Spleen (tissue), 7 donors: ENCODE measurements around the gene FBH1.

Source experiments
- POLR2A ChIP-seq, 3 donors: fragments of 450-650 bp; IDR thresholded peaks; one replicate each; pipeline ENCODE4 v1.5.1; 2017; ENCODE audit warnings: antibody characterized with exemption in 3 of 3, mild to moderate bottlenecking in 1 of 3
- TF ChIP-seq, protein P1 (sequence below), 11 experiments: fragments of 200-600 bp in 7 of 11; fragments of 450-650 bp in 4 of 11; sonication (generic) in 4 of 11; IDR thresholded peaks in 8 of 11; conservative IDR thresholded peaks in 3 of 11; 1 replicate in 7 of 11; 2 replicates in 4 of 11; pipeline versions ENCODE4 v1.4.0 to v1.8.0; 2016 to 2021; ENCODE audit warnings: antibody characterized with exemption in 11 of 11, inconsistent platforms in 4 of 11, mild to moderate bottlenecking in 1 of 11
- donor health status: DM: no; HTN: no; CAD: no; lungs with moderate emphysema.
- donor health status: DM: no; HTN: no; CAD: no.
- donor health status: DM: no; HTN: no; CAD: no.

DNA sequence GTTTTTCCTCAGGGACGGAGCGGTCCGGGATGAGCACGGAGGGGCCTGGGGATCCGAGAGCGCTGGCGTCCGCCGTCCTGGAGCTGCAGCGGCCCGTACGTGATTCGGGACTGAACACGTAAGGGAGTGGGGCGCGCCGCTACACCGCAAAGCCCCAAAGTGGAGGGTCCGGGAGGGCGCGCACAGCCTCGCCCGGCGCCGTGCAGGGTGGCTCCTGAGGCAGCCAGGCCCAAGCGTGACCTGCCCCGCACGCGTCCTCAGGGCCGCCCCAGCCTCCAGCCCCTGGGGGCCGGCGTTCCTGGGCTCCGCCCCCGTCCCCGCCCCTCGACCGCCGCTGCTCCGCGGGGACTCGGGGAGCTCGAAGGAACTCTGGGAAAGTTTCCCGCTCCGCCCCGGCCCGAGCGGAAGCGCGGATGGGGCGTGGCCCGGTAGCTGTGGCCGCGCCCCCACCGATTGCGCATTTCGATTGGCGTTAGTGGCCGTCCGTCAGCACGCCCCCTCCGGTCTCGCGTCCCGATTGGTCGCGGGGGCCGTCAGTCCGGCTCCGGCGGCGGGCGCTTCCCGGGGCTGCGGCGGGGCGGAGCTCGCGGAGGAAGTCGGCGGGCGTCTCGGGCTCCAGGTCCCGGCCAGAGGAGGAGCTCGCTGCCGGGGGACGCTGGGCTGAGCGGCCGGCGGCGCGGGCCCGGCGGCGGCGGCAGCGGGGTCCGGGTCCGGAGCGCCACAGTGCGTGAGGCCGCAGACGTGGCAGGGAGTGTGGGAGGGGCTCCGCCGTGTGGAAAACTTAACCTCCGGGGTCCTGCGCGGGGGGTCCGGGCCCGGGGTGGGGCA lies at the start of gene FBH1, which contains the start of gene ANKRD16:
- TF ChIP-seq, protein P1, sequence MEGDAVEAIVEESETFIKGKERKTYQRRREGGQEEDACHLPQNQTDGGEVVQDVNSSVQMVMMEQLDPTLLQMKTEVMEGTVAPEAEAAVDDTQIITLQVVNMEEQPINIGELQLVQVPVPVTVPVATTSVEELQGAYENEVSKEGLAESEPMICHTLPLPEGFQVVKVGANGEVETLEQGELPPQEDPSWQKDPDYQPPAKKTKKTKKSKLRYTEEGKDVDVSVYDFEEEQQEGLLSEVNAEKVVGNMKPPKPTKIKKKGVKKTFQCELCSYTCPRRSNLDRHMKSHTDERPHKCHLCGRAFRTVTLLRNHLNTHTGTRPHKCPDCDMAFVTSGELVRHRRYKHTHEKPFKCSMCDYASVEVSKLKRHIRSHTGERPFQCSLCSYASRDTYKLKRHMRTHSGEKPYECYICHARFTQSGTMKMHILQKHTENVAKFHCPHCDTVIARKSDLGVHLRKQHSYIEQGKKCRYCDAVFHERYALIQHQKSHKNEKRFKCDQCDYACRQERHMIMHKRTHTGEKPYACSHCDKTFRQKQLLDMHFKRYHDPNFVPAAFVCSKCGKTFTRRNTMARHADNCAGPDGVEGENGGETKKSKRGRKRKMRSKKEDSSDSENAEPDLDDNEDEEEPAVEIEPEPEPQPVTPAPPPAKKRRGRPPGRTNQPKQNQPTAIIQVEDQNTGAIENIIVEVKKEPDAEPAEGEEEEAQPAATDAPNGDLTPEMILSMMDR (IDR thresholded peaks at IDR 0.05 in 8 of 11, conservative IDR thresholded peaks at IDR 0.05 in 3 of 11), result peak in 5 of 11 experiments; percentile 7 to 47 (median 25)
- peak in 2 of 3 donors; percentile 41 to 81 for TF ChIP-seq POLR2A (IDR thresholded peaks at IDR 0.05)
